Gastrocnemius medialis (tissue), 4 donors: Measurements from ENCODE around the gene AKAP13. TPM values are rescaled to one million over a fixed set of nuclear protein-coding genes. Genes with fewer than 3 reads are reported as not detected.

Experiments
- ATAC-seq, 2 donors: fragments of 150-250 bp; one replicate each; pipeline ENCODE4 v1.9.1; 2016
- DNase-seq, 2 donors: peaks; one replicate each; pipeline ENCODE4 v3.0.0-alpha.2; 2019
- H3K27ac ChIP-seq, 4 donors: fragments of 200-600 bp; sonication (generic); 1 replicate in 1 of 4; 2 replicates in 3 of 4; pipeline ENCODE4 v1.5.1; 2016 to 2018; ENCODE audit warnings: mild to moderate bottlenecking in 2 of 4, moderate library complexity in 1 of 4
- H3K27me3 ChIP-seq, 3 donors: fragments of 200-600 bp; sonication (generic) in 2 of 3; 1 replicate in 1 of 3; 2 replicates in 2 of 3; pipeline versions ENCODE4 v1.5.1 to v1.6.0; 2016 to 2019; ENCODE audit warnings: mild to moderate bottlenecking in 1 of 3, moderate library complexity in 1 of 3
- H3K36me3 ChIP-seq, 2 donors: fragments of 200-600 bp; sonication (generic) in 1 of 2; one replicate each; pipeline ENCODE4 v1.5.1; 2017 to 2018
- H3K4me1 ChIP-seq, 2 donors: fragments of 200-600 bp; sonication (generic) in 1 of 2; one replicate each; pipeline ENCODE4 v1.5.1; 2016 to 2017; ENCODE audit warnings: mild to moderate bottlenecking in 2 of 2
- H3K4me3 ChIP-seq, 4 donors: fragments of 200-600 bp; sonication (generic) in 3 of 4; 1 replicate in 1 of 4; 2 replicates in 3 of 4; pipeline ENCODE4 v1.5.1; 2016 to 2019; ENCODE audit warnings: mild to moderate bottlenecking in 2 of 4
- H3K9me3 ChIP-seq, 3 donors: fragments of 200-600 bp; sonication (generic) in 2 of 3; 1 replicate in 1 of 3; 2 replicates in 2 of 3; pipeline ENCODE4 v1.5.1; 2016 to 2019
- CTCF ChIP-seq, 5 experiments: fragments of 450-650 bp in 3 of 5; fragments of 200-600 bp in 2 of 5; sonication (generic) in 2 of 5; IDR thresholded peaks in 4 of 5; conservative IDR thresholded peaks in 1 of 5; 1 replicate in 4 of 5; 2 replicates in 1 of 5; pipeline ENCODE4 v1.5.1; 2016 to 2019; ENCODE audit warnings: antibody characterized with exemption in 5 of 5, mild to moderate bottlenecking in 3 of 5, moderate library complexity in 3 of 5
- POLR2A ChIP-seq, 2 donors: fragments of 450-650 bp; IDR thresholded peaks; one replicate each; pipeline ENCODE4 v1.6.1; 2017; ENCODE audit warnings: antibody characterized with exemption in 2 of 2, mild to moderate bottlenecking in 2 of 2, moderate library complexity in 2 of 2
- in situ Hi-C, 4 donors: fragments of 200-750 bp; cut with MboI; loops; one replicate each; pipeline versions ENCODE4 v1.15.0 to v1.8.0; 2017; ENCODE audit warnings: low sequenced_read_pairs in 4 of 4
- intact Hi-C: fragments of 100-400 bp; cut with DNase I; formaldehyde crosslinking; loops from one replicate; pipeline ENCODE4 v1.15.1; 2023; ENCODE audit warnings: low total_unique reads
- total RNA-seq, 4 donors: library from RNA; depleted of rRNA; stranded (reverse); fragments of >200 nt; gene quantifications; one replicate each; pipeline versions ENCODE4 v1.1.0 to v1.2.3, GENCODE V29; 2016

AKAP13 gene
- total RNA-seq, 4 donors from 2014 or later: 127 to 481 (median 172) TPM

- Histone ChIP-seq H3K4me3 (no peak overlapping the region), H3K36me3 (no peaks in the 10 kb centered on the region), H3K27me3 (no peaks in the 10 kb centered on the region), H3K4me1 (peaks cover 68 to 77% of the 10 kb centered on the region in 2 donors), H3K9me3 (no peaks in the 10 kb centered on the region), H3K27ac (peak overlapping the region in 2 of 4 donors; percentile 16 to 45)
- ATAC-seq: peak in 1 of 2 donors; percentile 10
- in situ Hi-C loops (no loop called here), intact Hi-C loops (no loop called here)
- no peak for DNase-seq
- no peak for TF ChIP-seq POLR2A (IDR thresholded peaks at IDR 0.05)
These were observed 400.0 kb downstream of the AKAP13 start for GRCh38 chr15:85780225-85780985.

GRCh38 chr15:85781099-85781498, 400.7 kb downstream of the AKAP13 start:
- DNase-seq (no peak), ATAC-seq (no peak)
- H3K4me1 ChIP-seq: peaks cover 73 to 82% of the 10 kb centered on the region in 2 donors
- no peaks in the 10 kb centered on the region for H3K9me3 ChIP-seq
- in situ Hi-C loops: no loop called here
- TF ChIP-seq POLR2A (IDR thresholded peaks at IDR 0.05) (no peak), CTCF (IDR thresholded peaks at IDR 0.05 in 4 of 5, conservative IDR thresholded peaks at IDR 0.05 in 1 of 5) (no peak)
- intact Hi-C loops: no loop called here
- H3K36me3 ChIP-seq: no peaks in the 10 kb centered on the region
- no peak overlapping the region for H3K4me3 ChIP-seq
- no peaks in the 10 kb centered on the region for H3K27me3 ChIP-seq
- H3K27ac ChIP-seq: no peak overlapping the region

- TF ChIP-seq CTCF (IDR thresholded peaks at IDR 0.05 in 4 of 5, conservative IDR thresholded peaks at IDR 0.05 in 1 of 5) (no peak), POLR2A (IDR thresholded peaks at IDR 0.05) (no peak)
- intact Hi-C loops: no loop called here
These were observed 401.7 kb downstream of the AKAP13 start for GRCh38 chr15:85782064-85782463.

GRCh38 chr15:85785887-85786780, 405.7 kb downstream of the AKAP13 start:
- Histone ChIP-seq H3K9me3 (no peaks in the 10 kb centered on the region), H3K4me3 (peak overlapping the region; percentile 16 to 40 (median 28)), H3K4me1 (peaks cover 50 to 59% of the 10 kb centered on the region in 2 donors), H3K36me3 (no peaks in the 10 kb centered on the region), H3K27ac (peak overlapping the region; percentile 88 to 97 (median 95)), H3K27me3 (no peaks in the 10 kb centered on the region)
- in situ Hi-C loops: no loop called here
- TF ChIP-seq CTCF (IDR thresholded peaks at IDR 0.05 in 4 of 5, conservative IDR thresholded peaks at IDR 0.05 in 1 of 5) (no peak), POLR2A (IDR thresholded peaks at IDR 0.05) (no peak)
- ATAC-seq (peak; percentile 93 to 94), DNase-seq (peak; percentile 81 to 89)
- intact Hi-C loops: no loop called here

More at GRCh38 chr15:85782064-85782463, 401.7 kb downstream of the AKAP13 start:
- Histone ChIP-seq H3K4me1 (peaks cover 80 to 89% of the 10 kb centered on the region in 2 donors), H3K27me3 (no peaks in the 10 kb centered on the region), H3K27ac (no peak overlapping the region), H3K4me3 (no peak overlapping the region), H3K9me3 (no peaks in the 10 kb centered on the region), H3K36me3 (no peaks in the 10 kb centered on the region)
- no peak for DNase-seq
- ATAC-seq: no peak
- in situ Hi-C loops: no loop called here

- H3K27ac ChIP-seq: peak overlapping the region; percentile 88 to 97 (median 95)
- peak overlapping the region in 1 of 4 donors; percentile 2 for H3K4me3 ChIP-seq
- in situ Hi-C loops: no loop called here
- DNase-seq (no peak), ATAC-seq (no peak)
- TF ChIP-seq CTCF (IDR thresholded peaks at IDR 0.05 in 4 of 5, conservative IDR thresholded peaks at IDR 0.05 in 1 of 5): no peak
- peaks cover 44 to 56% of the 10 kb centered on the region in 2 donors for H3K4me1 ChIP-seq
- H3K27me3 ChIP-seq: no peaks in the 10 kb centered on the region
- intact Hi-C loops: no loop called here
- H3K36me3 ChIP-seq: no peaks in the 10 kb centered on the region
- H3K9me3 ChIP-seq: no peaks in the 10 kb centered on the region
These were observed 406.3 kb downstream of the AKAP13 start for GRCh38 chr15:85786781-85787114.
